ENCODE data around the gene BUB1B.
A peak's percentile ranks its signal among the peaks of the same experiment; 100 is the strongest.

Gene BUB1B

GRCh38 chr15:40192942-40193341, 32.1 kb downstream of the BUB1B start:
- DNase-seq, result no peak

- no peak for DNase-seq
Measured at GRCh38 chr15:40197434-40197833, 36.6 kb downstream of the BUB1B start.

GRCh38 chr15:40198355-40199085, 37.7 kb downstream of the BUB1B start:
- no peak for DNase-seq

- no peak for DNase-seq
Measured at GRCh38 chr15:40204100-40204499, 43.2 kb downstream of the BUB1B start.

GRCh38 chr15:40217166-40217824, 56.4 kb downstream of the BUB1B start:
- peak; percentile 70 to 73 for DNase-seq

- no peak for DNase-seq
Measured at GRCh38 chr15:40219801-40220200, 58.9 kb downstream of the BUB1B start.

GRCh38 chr15:40222131-40222530, 61.3 kb downstream of the BUB1B start:
- no peak for DNase-seq

- no peak for DNase-seq
Measured at GRCh38 chr15:40226736-40227135, 65.9 kb downstream of the BUB1B start.

- no peak for DNase-seq
Measured at GRCh38 chr15:40229316-40229715, 68.4 kb downstream of the BUB1B start.

- no peak for DNase-seq
Measured at GRCh38 chr15:40229956-40230355, 69.1 kb downstream of the BUB1B start.

- peak in 1 of 2 experiments; percentile 3 for DNase-seq
Measured at GRCh38 chr15:40232625-40233070, 71.8 kb downstream of the BUB1B start.

- DNase-seq, result no peak
Measured at GRCh38 chr15:40233727-40234577, 73.1 kb downstream of the BUB1B start.

- no peak for DNase-seq
Measured at GRCh38 chr15:40234783-40235182, 73.9 kb downstream of the BUB1B start.

GRCh38 chr15:40235201-40235885, 74.5 kb downstream of the BUB1B start:
- DNase-seq, result no peak

GRCh38 chr15:40238532-40239403, 77.9 kb downstream of the BUB1B start, which contains the start of gene PAK6:
Gene PAK6 (plus strand): TSS chr15:40239063. CDS start chr15:40264786, 25,723 bp downstream.
- peak; percentile 35 to 45 for DNase-seq

- no peak for DNase-seq
Measured at GRCh38 chr15:40239404-40239692, 78.5 kb downstream of the BUB1B start.

GRCh38 chr15:40239693-40240618, 79.1 kb downstream of the BUB1B start:
- DNase-seq, result no peak

- no peak for DNase-seq
Measured at GRCh38 chr15:40240619-40241221, 79.9 kb downstream of the BUB1B start.

GRCh38 chr15:40241269-40242212, 80.7 kb downstream of the BUB1B start:
- no peak for DNase-seq

Measured in NCI-H2081 (cell line).